GM23248 (cell line): Measurements from ENCODE around the gene TMEM37. TPM values are rescaled to one million over a fixed set of nuclear protein-coding genes. Genes with fewer than 3 reads are reported as not detected.

Experiments used
- DNase-seq: peaks from one replicate; pipeline ENCODE4 v3.0.0-alpha.2; 2015
- H2AFZ ChIP-seq: fragments of 200-600 bp; sonication (generic); 2 replicates; pipeline ENCODE4 v1.6.1; 2016; ENCODE audit warnings: antibody characterized with exemption
- H3F3A ChIP-seq: fragments of 200-600 bp; sonication (generic); 2 replicates; pipeline ENCODE4 v1.6.1; 2016; ENCODE audit warnings: mild to moderate bottlenecking, antibody characterized with exemption, mixed run types; ENCODE audit not compliant: insufficient read depth
- H3K27ac ChIP-seq: fragments of 200-600 bp; sonication (generic); 2 replicates; pipeline ENCODE4 v1.5.1; 2016; ENCODE audit warnings: mild to moderate bottlenecking
- H3K27me3 ChIP-seq: fragments of 200-600 bp; sonication (generic); replicated peaks from 2 replicates; pipeline ENCODE4 v1.6.1; 2016; ENCODE audit warnings: mild to moderate bottlenecking; ENCODE audit not compliant: insufficient read depth
- H3K36me3 ChIP-seq: fragments of 200-600 bp; sonication (generic); 2 replicates; pipeline ENCODE4 v1.6.1; 2016; ENCODE audit warnings: low read depth, mild to moderate bottlenecking
- H3K4me1 ChIP-seq: fragments of 200-600 bp; sonication (generic); 2 replicates; pipeline ENCODE4 v1.6.1; 2016; ENCODE audit warnings: mild to moderate bottlenecking; ENCODE audit not compliant: insufficient read depth
- H3K4me2 ChIP-seq: fragments of 200-600 bp; sonication (generic); one replicate; pipeline ENCODE4 v1.6.1; 2016; ENCODE audit warnings: mild to moderate bottlenecking; ENCODE audit not compliant: unreplicated experiment
- H3K4me3 ChIP-seq: fragments of 200-600 bp; sonication (generic); 2 replicates; pipeline ENCODE4 v1.5.1; 2016; ENCODE audit warnings: mild to moderate bottlenecking
- H3K79me2 ChIP-seq: fragments of 200-600 bp; sonication (generic); 2 replicates; pipeline ENCODE4 v1.6.1; 2016; ENCODE audit warnings: mild to moderate bottlenecking; ENCODE audit not compliant: insufficient read depth
- H3K9ac ChIP-seq: fragments of 200-600 bp; sonication (generic); 2 replicates; pipeline ENCODE4 v1.6.1; 2016; ENCODE audit warnings: mild to moderate bottlenecking
- H3K9me2 ChIP-seq: fragments of 200-600 bp; sonication (generic); 2 replicates; pipeline ENCODE4 v1.6.1; 2016; ENCODE audit warnings: mixed run types, mild to moderate bottlenecking, moderate library complexity; ENCODE audit not compliant: insufficient read depth
- H3K9me3 ChIP-seq: fragments of 200-600 bp; sonication (generic); one replicate; pipeline ENCODE4 v1.6.1; 2017; ENCODE audit warnings: low read depth
- H4K20me1 ChIP-seq: fragments of 200-600 bp; sonication (generic); 2 replicates; pipeline ENCODE4 v1.6.0; 2016; ENCODE audit not compliant: insufficient read depth
- EZH2 ChIP-seq: fragments of 200-600 bp; sonication (generic); IDR thresholded peaks from 2 replicates; pipeline ENCODE4 v1.6.1; 2018; ENCODE audit warnings: antibody characterized with exemption, mild to moderate bottlenecking; ENCODE audit not compliant: insufficient read depth, poor library complexity, severe bottlenecking
- EZH2phosphoT487 ChIP-seq: fragments of 200-600 bp; sonication (generic); IDR thresholded peaks from 2 replicates; pipeline ENCODE4 v1.6.1; 2018; ENCODE audit warnings: antibody characterized with exemption, moderate library complexity, mild to moderate bottlenecking, low read depth; ENCODE audit not compliant: insufficient read depth
- WGBS, 2 experiments: methylation state at CpG; one replicate each; pipeline ENCODE4 v1.1.6; 2015 to 2017; ENCODE audit warnings: low lambda C conversion rate in 2 of 2, low coverage in 1 of 2; ENCODE audit errors: missing lambda C conversion rate in 2 of 2; 5-methylcytosine and 5-hydroxymethylcytosine counted together
- in situ Hi-C: fragments of 300-500 bp; cut with MboI; formaldehyde crosslinking; loops from 2 replicates; pipeline ENCODE4 v1.15.0; 2020
- polyA plus RNA-seq: library from polyadenylated mRNA; unstranded; fragments of >200 nt; fragmentation: Nextera tagmentation; extraction: Ambion mirVana; gene quantifications from 2 replicates; pipeline ENCODE4 v1.2.1, GENCODE V29; 2016
- total RNA-seq: library from RNA; depleted of rRNA; stranded (reverse); fragments of >200 nt; shearing (Covaris generic); gene quantifications from 2 replicates; pipeline ENCODE4 v1.2.3, GENCODE V29; 2014

TMEM37 gene
- total and polyA plus RNA-seq, 2 experiments from 2014 or later = 0.53 TPM; not detected in 1

DNA sequence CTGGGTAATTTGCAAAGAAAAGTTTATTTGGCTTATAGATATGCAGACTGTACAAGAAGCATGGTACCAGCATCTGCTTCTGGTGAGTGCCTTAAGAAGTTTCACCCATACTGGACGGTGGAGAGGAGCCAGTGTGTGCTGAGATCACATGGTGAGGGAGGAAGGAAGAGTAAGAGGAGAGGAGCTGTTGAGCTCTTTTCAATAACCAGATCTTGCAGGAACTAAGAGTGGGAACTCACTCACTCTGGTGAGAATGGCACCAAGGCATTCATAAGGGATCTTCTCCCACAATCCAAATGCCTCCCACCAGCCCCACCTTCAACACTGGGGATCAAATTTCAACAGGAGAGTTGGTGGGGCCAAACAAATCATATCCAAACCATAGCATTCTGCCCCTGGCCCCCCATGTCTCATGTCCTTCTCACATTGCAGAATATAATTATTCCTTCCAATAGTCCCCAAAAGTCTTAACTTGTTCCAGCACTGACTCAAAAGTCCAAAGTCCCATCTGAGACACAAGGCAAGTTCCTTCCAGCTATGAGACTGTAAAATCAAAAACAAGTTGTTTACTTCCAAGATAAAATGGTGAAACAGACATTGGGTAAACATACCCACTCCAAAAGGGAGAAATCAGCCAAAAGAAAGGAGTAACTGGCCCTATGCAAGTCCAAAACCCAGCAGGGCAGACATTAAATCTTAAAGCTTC lies 11.7 kb upstream of the TMEM37 start:
- no peak for DNase-seq
- no peak overlapping the region for H3K4me3 ChIP-seq
- H3K4me1 ChIP-seq = peaks cover 10% of the 10 kb centered on the region
- H3F3A ChIP-seq = no peaks in the 10 kb centered on the region
- H3K4me2 ChIP-seq = no peak overlapping the region
- H3K9me3 ChIP-seq = no peaks in the 10 kb centered on the region
- TF ChIP-seq EZH2 (no peak), EZH2phosphoT487 (no peak)
- H2AFZ ChIP-seq = no peak overlapping the region
- in situ Hi-C loops = no loop called here
- 33 to 43% methylated on average over 1 of the region's 1 CpG for WGBS, 2 experiments
- H3K36me3 ChIP-seq = no peaks in the 10 kb centered on the region
- no peaks in the 10 kb centered on the region for H3K9me2 ChIP-seq
- no peak overlapping the region for H3K27ac ChIP-seq
- no peaks in the 10 kb centered on the region for H3K27me3 ChIP-seq
- no peaks in the 10 kb centered on the region for H3K79me2 ChIP-seq
- no peak overlapping the region for H3K9ac ChIP-seq
- no peaks in the 10 kb centered on the region for H4K20me1 ChIP-seq

DNA sequence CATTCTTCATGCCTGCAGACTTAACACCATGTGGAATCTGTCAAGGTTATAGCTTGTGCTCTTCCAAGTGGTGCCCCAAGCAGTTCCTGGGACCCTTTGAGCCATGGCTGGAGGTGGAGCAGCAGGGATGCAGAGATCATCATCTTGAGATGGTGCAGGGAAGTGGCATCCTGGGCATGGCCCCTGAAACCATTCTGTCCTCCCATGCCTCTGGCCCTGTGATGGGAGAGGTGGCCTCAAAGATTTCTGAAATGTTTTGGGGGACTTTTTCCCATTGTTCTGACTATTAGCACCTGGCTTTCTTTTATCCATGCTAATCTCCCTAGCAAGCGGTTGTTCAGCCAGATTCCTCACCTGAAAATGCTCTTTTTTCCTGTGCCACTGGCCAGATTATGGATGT lies 10.3 kb upstream of the TMEM37 start:
- Histone ChIP-seq H3K27ac (no peak overlapping the region), H3K9me3 (no peaks in the 10 kb centered on the region), H3K79me2 (no peaks in the 10 kb centered on the region), H3K27me3 (peaks cover under 1% of the 10 kb centered on the region; the same call in 1 of the 2 replicates), H3K4me2 (no peak overlapping the region), H3K9ac (no peak overlapping the region), H3K9me2 (no peaks in the 10 kb centered on the region), H3K36me3 (no peaks in the 10 kb centered on the region), H2AFZ (no peak overlapping the region), H3K4me3 (no peak overlapping the region), H3F3A (no peaks in the 10 kb centered on the region), H4K20me1 (no peaks in the 10 kb centered on the region), H3K4me1 (peaks cover 10% of the 10 kb centered on the region)
- no peak for DNase-seq
- in situ Hi-C loops = no loop called here
- TF ChIP-seq EZH2phosphoT487 (no peak), EZH2 (no peak)
- WGBS, 2 experiments = 75 to 100% methylated on average over 1 of the region's 1 CpG

DNA sequence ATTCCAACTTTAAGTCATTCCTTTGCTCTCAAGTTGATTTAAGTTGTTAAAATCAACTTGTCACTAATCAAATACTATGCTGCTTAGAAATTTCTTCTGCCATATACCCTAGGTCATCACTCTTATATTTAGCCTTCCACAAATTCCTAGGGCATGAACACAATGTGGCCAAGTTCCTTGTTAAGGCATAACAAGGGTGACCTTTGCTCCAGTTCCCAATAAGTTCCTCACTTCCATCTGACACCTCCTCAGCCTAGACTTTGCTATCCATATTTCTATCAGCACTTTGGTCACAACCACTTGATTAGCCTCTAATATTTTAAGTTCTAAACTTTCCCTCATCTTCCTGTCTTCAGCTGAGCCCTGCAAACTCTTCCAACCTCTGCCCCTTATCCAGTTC lies 9.9 kb upstream of the TMEM37 start:
- Histone ChIP-seq H3K4me2 (no peak overlapping the region), H3K4me1 (peaks cover 10% of the 10 kb centered on the region), H3K9me2 (no peaks in the 10 kb centered on the region), H3K4me3 (no peak overlapping the region), H3K79me2 (no peaks in the 10 kb centered on the region), H3K27ac (no peak overlapping the region), H3K9me3 (no peaks in the 10 kb centered on the region), H3F3A (no peaks in the 10 kb centered on the region), H2AFZ (no peak overlapping the region), H3K36me3 (no peaks in the 10 kb centered on the region), H3K9ac (no peak overlapping the region), H4K20me1 (no peaks in the 10 kb centered on the region), H3K27me3 (peaks cover 5% of the 10 kb centered on the region; the same call in 1 of the 2 replicates)
- in situ Hi-C loops = no loop called here
- no peak for TF ChIP-seq EZH2
- peak; percentile 17 for DNase-seq

DNA sequence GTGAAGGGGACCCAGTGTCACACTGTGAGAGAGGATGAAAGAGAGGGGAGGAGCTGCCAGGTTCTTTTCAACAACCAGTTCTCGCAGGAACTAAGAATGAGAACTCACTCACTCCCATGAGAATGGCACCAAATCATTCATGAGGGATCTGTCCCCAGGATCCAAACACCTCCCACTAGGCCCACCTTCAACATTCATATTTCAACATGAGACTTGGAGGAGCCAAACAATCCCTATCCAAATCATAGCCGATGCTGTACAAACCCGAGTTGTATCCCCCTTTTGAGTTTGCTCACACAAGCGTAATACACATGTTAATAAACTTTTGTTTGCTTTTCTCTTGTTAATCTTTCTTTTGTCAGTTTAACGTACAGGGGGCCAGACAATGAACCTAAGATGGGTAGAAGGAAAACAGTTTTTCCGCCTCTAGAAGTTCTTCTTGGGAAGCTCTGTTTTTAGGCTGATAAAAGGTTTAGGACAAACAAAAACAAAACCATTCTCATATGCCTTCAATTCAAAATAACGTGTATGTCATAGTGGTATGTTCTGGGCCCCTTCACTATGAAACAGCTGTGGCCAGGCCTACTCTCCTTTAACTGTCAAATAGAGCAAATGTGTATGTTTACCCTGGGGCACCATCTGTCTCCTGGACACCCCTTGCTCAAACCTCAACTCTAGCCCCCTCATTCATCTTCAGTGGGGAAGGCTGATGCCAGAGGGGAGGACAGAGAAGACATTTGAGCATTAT lies 9.1 kb upstream of the TMEM37 start:
- H2AFZ ChIP-seq = no peak overlapping the region
- no peaks in the 10 kb centered on the region for H3K9me2 ChIP-seq
- TF ChIP-seq EZH2phosphoT487 (no peak), EZH2 (no peak)
- H3K79me2 ChIP-seq = no peaks in the 10 kb centered on the region
- H3K4me1 ChIP-seq = peaks cover 10% of the 10 kb centered on the region
- WGBS, 2 experiments = 83 to 86% methylated on average over 7 of the region's 7 CpGs
- no peak overlapping the region for H3K4me2 ChIP-seq
- in situ Hi-C loops = no loop called here
- H3K27ac ChIP-seq = no peak overlapping the region
- peaks cover 6% of the 10 kb centered on the region; the same call in 1 of the 2 replicates for H3K27me3 ChIP-seq
- no peaks in the 10 kb centered on the region for H3F3A ChIP-seq
- no peaks in the 10 kb centered on the region for H3K9me3 ChIP-seq
- no peak overlapping the region for H3K4me3 ChIP-seq
- no peaks in the 10 kb centered on the region for H3K36me3 ChIP-seq
- H4K20me1 ChIP-seq = no peaks in the 10 kb centered on the region
- no peak overlapping the region for H3K9ac ChIP-seq
- no peak for DNase-seq
